HG02970 (cell line): ENCODE data around the gene GCAT.

Experiments used
- ATAC-seq: cut with Tn5 transposase; IDR thresholded peaks from one replicate; pipeline ENCODE4 v1.9.1; 2021; ENCODE audit warnings: mild to moderate bottlenecking, moderate library complexity, moderate number of reproducible peaks; ENCODE audit not compliant: unreplicated experiment, low FRiP score

The GCAT gene

GRCh38 chr22:37806409-37807333 lies 1.1 kb upstream of the GCAT start:
- no peak for ATAC-seq

- ATAC-seq, result no peak
Measured at GRCh38 chr22:37808294-37808657, 542 bp downstream of the GCAT start.

DNA sequence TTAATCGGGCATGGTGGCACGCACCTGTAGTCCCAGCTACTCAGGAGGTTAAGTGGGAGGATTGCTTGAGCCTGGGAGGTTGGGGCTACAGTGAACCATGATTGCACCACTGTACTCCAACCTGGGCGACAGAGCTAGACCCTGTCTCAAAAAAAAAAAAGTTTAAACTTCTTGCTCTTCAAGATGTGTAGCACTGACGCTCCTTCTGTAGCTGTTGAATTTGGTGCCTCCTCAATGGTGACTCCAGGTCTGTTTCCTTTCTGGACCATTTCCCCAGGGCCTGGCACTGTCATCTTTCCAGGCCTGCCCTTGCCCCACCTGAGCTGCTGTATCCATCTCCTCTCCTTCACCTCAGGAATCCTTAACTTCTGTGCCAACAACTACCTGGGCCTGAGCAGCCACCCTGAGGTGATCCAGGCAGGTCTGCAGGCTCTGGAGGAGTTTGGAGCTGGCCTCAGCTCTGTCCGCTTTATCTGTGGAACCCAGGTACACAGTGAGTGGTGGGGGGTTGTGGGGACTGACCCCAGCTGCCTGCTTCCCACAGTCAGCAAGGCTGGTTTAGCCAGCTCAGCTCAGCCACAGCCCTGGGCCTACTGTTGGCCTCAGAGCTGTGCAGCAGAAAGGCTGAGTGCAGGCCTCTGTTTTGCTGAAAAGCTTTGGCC lies 2.1 kb downstream of the GCAT start:
- ATAC-seq, result no peak

DNA sequence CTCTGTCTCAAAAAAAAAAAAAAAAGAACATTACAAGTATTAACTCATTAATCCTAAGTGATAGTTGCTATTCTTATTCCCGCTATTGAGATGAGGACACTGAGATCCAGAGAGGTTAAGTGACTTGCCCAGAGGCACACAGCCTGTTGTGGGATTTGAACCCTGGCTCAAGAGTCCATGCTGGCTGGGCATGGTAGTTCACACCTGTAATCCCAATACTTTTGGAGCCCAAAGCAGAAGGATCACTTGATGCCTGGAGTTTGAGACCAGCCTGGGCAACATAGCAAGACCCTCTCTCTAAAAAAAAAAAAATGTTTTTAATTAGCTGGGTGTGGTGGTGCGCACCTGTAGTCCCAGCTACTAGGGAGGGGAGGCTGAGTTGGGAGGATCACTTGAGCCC lies 4.1 kb downstream of the GCAT start:
- ATAC-seq, result no peak

DNA sequence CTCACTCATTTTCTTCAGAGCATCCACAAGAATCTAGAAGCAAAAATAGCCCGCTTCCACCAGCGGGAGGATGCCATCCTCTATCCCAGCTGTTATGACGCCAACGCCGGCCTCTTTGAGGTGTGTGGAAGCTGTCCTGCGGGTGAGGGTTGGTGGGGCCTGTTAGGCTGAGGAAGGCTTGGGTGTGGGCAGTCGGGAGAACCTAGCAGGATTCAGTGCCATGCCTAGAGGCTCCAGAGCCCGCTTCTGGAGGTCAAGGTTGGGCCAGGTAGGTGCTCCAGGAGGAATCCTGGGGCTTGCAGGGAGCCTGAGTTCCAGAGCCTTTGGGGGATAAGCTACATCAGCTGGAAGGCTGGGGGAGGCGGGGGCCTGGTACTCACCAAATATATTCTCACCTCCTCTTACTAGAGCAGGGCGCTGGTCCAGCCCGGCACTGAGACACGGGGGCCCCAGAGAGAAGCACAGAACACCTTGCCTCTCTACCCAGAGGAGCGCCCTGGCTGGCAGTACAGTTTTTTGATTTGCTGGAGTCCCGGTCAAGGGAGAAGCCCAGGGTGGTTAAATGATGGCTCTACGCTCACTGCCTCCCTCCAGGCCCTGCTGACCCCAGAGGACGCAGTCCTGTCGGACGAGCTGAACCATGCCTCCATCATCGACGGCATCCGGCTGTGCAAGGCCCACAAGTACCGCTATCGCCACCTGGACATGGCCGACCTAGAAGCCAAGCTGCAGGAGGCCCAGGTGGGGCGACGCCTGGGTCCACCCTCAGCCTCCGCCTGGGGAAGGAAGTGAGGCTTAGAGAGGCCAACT lies 5.3 kb downstream of the GCAT start:
- no peak for ATAC-seq

- ATAC-seq, result no peak
Measured at GRCh38 chr22:37815593-37815992, 7.9 kb downstream of the GCAT start.

GRCh38 chr22:37816543-37817180 lies 8.9 kb downstream of the GCAT start:
- ATAC-seq, result no peak

- ATAC-seq, result no peak
Measured at GRCh38 chr22:37817705-37818408, 10.1 kb downstream of the GCAT start.

- no peak for ATAC-seq
Measured at GRCh38 chr22:37818409-37819104, 10.8 kb downstream of the GCAT start.

GRCh38 chr22:37819105-37819433 lies 11.3 kb downstream of the GCAT start:
- no peak for ATAC-seq

DNA sequence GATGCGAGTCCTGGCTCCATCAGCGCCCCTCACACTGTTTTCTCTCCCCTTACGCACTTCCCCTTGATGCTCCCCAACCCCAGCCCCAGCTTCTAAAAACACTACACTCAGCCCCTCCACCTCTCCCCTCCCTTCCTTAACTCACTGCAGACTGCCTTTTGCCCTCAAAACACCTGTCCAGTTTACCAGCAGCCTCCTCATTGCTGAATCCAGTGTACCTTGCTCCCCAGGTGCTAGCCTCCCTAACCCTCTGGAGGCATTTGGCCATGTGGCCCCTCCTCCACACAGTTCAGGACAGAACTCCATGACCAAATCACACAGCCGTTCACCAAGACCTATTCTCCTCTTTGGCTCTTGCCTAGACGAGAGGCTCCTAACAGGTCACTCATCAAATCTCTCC lies 12.6 kb downstream of the GCAT start:
- no peak for ATAC-seq

GRCh38 chr22:37822079-37822833 lies 14.5 kb downstream of the GCAT start:
- ATAC-seq, result no peak

DNA sequence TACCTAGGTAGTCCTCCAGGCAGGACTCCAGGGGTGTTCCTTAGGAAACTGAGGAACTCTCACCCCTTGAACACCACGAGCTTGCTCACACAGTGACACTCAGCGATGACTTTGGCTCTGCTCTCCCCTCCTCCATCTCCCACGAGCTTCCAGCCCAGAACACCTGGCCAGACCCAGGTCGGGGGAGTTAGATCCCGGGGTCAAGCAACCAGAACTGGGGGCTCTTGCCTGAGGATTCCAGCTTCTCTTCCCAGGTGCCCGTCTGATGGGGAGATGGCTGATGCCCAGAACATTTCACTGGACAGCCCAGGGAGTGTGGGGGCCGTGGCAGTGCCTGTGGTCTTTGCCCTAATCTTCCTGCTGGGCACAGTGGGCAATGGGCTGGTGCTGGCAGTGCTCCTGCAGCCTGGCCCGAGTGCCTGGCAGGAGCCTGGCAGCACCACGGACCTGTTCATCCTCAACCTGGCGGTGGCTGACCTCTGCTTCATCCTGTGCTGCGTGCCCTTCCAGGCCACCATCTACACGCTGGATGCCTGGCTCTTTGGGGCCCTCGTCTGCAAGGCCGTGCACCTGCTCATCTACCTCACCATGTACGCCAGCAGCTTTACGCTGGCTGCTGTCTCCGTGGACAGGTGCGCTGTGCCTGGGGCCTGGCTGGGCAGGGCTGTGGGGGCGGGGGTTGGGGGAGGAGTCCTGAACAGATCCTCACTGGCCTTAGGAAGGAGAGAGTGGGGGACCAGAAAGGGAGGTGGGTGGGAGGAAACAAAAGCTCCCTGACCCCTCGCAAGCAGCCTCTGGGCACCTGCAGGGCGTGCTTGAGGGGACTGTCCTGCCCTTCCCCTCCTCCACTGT lies 15.6 kb downstream of the GCAT start, which contains the start of gene GALR3:
Gene GALR3, plus strand, starts transcription at position 249 of the 852 bp plus-strand sequence. Its CDS starts 25 bp downstream, at position 274.
- ATAC-seq, result no peak

- ATAC-seq, result no peak
Measured at GRCh38 chr22:37824674-37825641, 17.2 kb downstream of the GCAT start.

DNA sequence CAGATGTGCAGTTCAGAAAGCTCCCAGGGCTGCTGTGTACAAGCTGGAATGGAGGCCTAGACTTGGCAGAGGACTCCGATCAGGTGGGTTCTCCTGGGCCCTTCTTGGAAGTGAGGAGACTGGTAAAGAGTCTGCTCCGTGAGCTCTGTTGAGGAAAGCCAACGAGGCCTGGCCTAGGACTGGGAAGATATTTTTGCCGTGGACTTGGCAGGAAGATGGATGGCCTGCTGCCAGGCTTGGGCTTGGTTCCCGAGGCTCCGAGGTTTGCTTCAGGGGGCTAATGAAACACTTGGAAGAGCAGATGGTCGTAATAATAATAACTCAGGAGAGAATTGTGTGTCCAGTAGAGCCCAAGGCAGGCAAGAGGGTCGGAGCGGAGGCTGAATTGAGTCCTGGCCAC lies 19.3 kb downstream of the GCAT start:
- ATAC-seq, result no peak

DNA sequence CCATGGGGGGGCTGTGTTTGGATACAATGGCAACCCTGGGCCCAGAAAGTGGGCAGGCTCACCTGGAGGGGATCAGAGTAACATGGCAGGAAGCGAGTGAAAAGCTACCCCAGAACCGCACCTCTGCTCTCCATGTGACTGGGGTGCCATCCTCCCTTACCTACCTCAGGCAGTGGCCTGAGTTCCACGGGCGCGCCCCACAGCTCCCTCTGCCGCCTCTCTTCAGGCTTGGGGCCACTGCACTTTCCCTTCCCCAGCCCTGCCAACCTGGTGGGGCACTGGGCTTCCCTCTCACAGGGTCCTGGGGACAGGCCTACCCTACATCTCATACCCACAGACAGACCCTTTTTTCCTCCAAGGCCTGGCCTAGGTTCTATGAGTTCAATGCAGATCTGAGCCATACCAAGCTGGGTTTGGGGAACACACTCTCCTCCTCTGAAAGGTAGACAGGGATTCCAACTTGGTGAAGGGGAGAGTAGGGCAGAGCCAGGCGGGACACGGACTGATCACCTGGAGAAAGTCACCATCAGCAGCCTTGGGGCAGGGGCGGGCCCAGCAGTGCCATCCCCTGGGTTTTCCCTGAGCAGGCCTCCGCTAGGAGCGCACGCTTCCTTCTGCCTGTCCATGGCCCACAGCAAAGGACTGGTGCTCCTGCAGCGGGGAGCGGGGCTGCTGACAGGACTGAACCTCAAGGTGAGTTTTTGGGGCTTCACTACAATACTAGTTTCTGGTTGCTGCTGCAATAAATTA lies 22.5 kb downstream of the GCAT start:
- ATAC-seq, result no peak
